Effector memory CD4-positive, alpha-beta T cell (primary cell): Measurements from ENCODE around the gene CBX1.

Experiments
- DNase-seq, 3 donors: peaks; one replicate each; pipeline ENCODE4 v3.0.0-alpha.2; 2020
- H3K27ac ChIP-seq: 2 replicates; pipeline ENCODE4 v1.7.0; 2013; ENCODE audit warnings: mild to moderate bottlenecking, low read length, moderate library complexity; ENCODE audit not compliant: insufficient read depth, poor library complexity, severe bottlenecking
- H3K27me3 ChIP-seq: replicated peaks from 2 replicates; pipeline ENCODE4 v1.7.0; 2013; ENCODE audit warnings: mild to moderate bottlenecking, low read length; ENCODE audit not compliant: insufficient read depth, control insufficient read depth, poor library complexity, severe bottlenecking
- H3K36me3 ChIP-seq: 2 replicates; pipeline ENCODE4 v1.7.0; 2013; ENCODE audit warnings: mild to moderate bottlenecking, low read length, moderate library complexity; ENCODE audit not compliant: control insufficient read depth, insufficient read depth
- H3K4me1 ChIP-seq: 2 replicates; pipeline ENCODE4 v1.7.0; 2013; ENCODE audit warnings: low read length, mild to moderate bottlenecking; ENCODE audit not compliant: control insufficient read depth, insufficient read depth, poor library complexity, severe bottlenecking
- H3K4me3 ChIP-seq: 2 replicates; pipeline ENCODE4 v1.7.0; 2013; ENCODE audit warnings: low read length, low read depth, mild to moderate bottlenecking; ENCODE audit not compliant: insufficient read depth, poor library complexity, severe bottlenecking
- H3K9me3 ChIP-seq: 2 replicates; pipeline ENCODE4 v1.7.0; 2013; ENCODE audit warnings: mild to moderate bottlenecking, low read length, moderate library complexity; ENCODE audit not compliant: control insufficient read depth

Gene CBX1

GRCh38 chr17:48064638-48065037, 36.6 kb downstream of the CBX1 start:
- no peak overlapping the region for H3K27ac ChIP-seq
- no peak for DNase-seq

GRCh38 chr17:48062273-48062672, 39.0 kb downstream of the CBX1 start:
- Histone ChIP-seq H3K36me3 (peaks cover 64% of the 10 kb centered on the region), H3K27me3 (no peaks in the 10 kb centered on the region), H3K9me3 (no peaks in the 10 kb centered on the region), H3K4me3 (no peak overlapping the region), H3K27ac (no peak overlapping the region), H3K4me1 (no peaks in the 10 kb centered on the region)
- DNase-seq = no peak

More at GRCh38 chr17:48064638-48065037, 36.6 kb downstream of the CBX1 start:
- no peaks in the 10 kb centered on the region for H3K9me3 ChIP-seq
- H3K4me1 ChIP-seq = no peaks in the 10 kb centered on the region
- no peaks in the 10 kb centered on the region for H3K27me3 ChIP-seq
- peaks cover 45% of the 10 kb centered on the region for H3K36me3 ChIP-seq
- no peak overlapping the region for H3K4me3 ChIP-seq

GRCh38 chr17:48060249-48060648, 41.0 kb downstream of the CBX1 start:
- DNase-seq = no peak
- no peak overlapping the region for H3K27ac ChIP-seq
- no peaks in the 10 kb centered on the region for H3K9me3 ChIP-seq
- no peaks in the 10 kb centered on the region for H3K27me3 ChIP-seq
- peaks cover 84% of the 10 kb centered on the region for H3K36me3 ChIP-seq
- H3K4me3 ChIP-seq = no peak overlapping the region
- H3K4me1 ChIP-seq = no peaks in the 10 kb centered on the region

GRCh38 chr17:48059125-48059668, 42.1 kb downstream of the CBX1 start:
- Histone ChIP-seq H3K4me1 (no peaks in the 10 kb centered on the region), H3K27me3 (no peaks in the 10 kb centered on the region), H3K9me3 (no peaks in the 10 kb centered on the region), H3K27ac (no peak overlapping the region), H3K36me3 (peaks cover 79% of the 10 kb centered on the region), H3K4me3 (no peak overlapping the region)
- no peak for DNase-seq

GRCh38 chr17:48058393-48059124, 42.7 kb downstream of the CBX1 start:
- Histone ChIP-seq H3K9me3 (no peaks in the 10 kb centered on the region), H3K27me3 (no peaks in the 10 kb centered on the region), H3K4me1 (no peaks in the 10 kb centered on the region), H3K27ac (no peak overlapping the region), H3K4me3 (no peak overlapping the region), H3K36me3 (peaks cover 76% of the 10 kb centered on the region)
- DNase-seq = no peak

GRCh38 chr17:48057626-48058025, 43.7 kb downstream of the CBX1 start:
- Histone ChIP-seq H3K4me3 (no peak overlapping the region), H3K27me3 (no peaks in the 10 kb centered on the region), H3K4me1 (peaks cover 3% of the 10 kb centered on the region), H3K9me3 (no peaks in the 10 kb centered on the region), H3K27ac (no peak overlapping the region), H3K36me3 (peaks cover 76% of the 10 kb centered on the region)
- DNase-seq = no peak

GRCh38 chr17:48056879-48057278, 44.4 kb downstream of the CBX1 start:
- Histone ChIP-seq H3K27me3 (no peaks in the 10 kb centered on the region), H3K4me3 (no peak overlapping the region), H3K36me3 (peaks cover 75% of the 10 kb centered on the region), H3K27ac (no peak overlapping the region), H3K4me1 (peaks cover 5% of the 10 kb centered on the region), H3K9me3 (no peaks in the 10 kb centered on the region)
- DNase-seq = no peak

- no peaks in the 10 kb centered on the region for H3K27me3 ChIP-seq
- DNase-seq = no peak
- H3K4me1 ChIP-seq = peaks cover 6% of the 10 kb centered on the region
- H3K9me3 ChIP-seq = no peaks in the 10 kb centered on the region
- H3K4me3 ChIP-seq = no peak overlapping the region
- no peak overlapping the region for H3K27ac ChIP-seq
- peaks cover 75% of the 10 kb centered on the region for H3K36me3 ChIP-seq
Observed at GRCh38 chr17:48056246-48056745, 45.0 kb downstream of the CBX1 start.

- peaks cover 77% of the 10 kb centered on the region for H3K36me3 ChIP-seq
- no peaks in the 10 kb centered on the region for H3K9me3 ChIP-seq
- peak overlapping the region; percentile 27 for H3K27ac ChIP-seq
- H3K4me3 ChIP-seq = no peak overlapping the region
- peaks cover 6% of the 10 kb centered on the region for H3K4me1 ChIP-seq
- DNase-seq = no peak
- no peaks in the 10 kb centered on the region for H3K27me3 ChIP-seq
Observed at GRCh38 chr17:48055531-48056245, 45.6 kb downstream of the CBX1 start.
